Neural cell (in vitro differentiated cells): Measurements from ENCODE around the gene ZNF277. TPM values are rescaled to one million over a fixed set of nuclear protein-coding genes. Genes with fewer than 3 reads are reported as not detected.

Experiments used
- H2AFZ ChIP-seq: fragments of 200-600, 300-800 bp; sonication (generic), shearing (Covaris generic); 2 replicates; pipeline ENCODE4 v1.6.0; 2014; ENCODE audit warnings: low read depth, mild to moderate bottlenecking, antibody characterized with exemption, low read length, moderate library complexity
- H3F3A ChIP-seq: fragments of 200-600 bp; shearing (Covaris generic); 2 replicates; pipeline ENCODE4 v1.6.1; 2016; ENCODE audit warnings: mild to moderate bottlenecking, moderate library complexity, mixed read lengths, antibody characterized with exemption, low read length; ENCODE audit not compliant: insufficient read depth, poor library complexity, severe bottlenecking
- H3K27ac ChIP-seq: fragments of 200-600, 300-800 bp; sonication (generic), shearing (Covaris generic); 2 replicates; pipeline ENCODE4 v1.5.1; 2014; ENCODE audit warnings: mild to moderate bottlenecking, low read length, moderate library complexity
- H3K27me3 ChIP-seq: fragments of 300-800, 200-600 bp; sonication (generic), shearing (Covaris generic); 2 replicates; pipeline ENCODE4 v1.6.0; 2014; ENCODE audit warnings: mild to moderate bottlenecking, low read depth, low read length, moderate library complexity; ENCODE audit not compliant: insufficient read depth
- H3K36me3 ChIP-seq: fragments of 300-800, 200-600 bp; sonication (generic), shearing (Covaris generic); 2 replicates; pipeline ENCODE4 v1.5.1; 2014; ENCODE audit warnings: mild to moderate bottlenecking, antibody characterized with exemption, low read length, moderate library complexity; ENCODE audit not compliant: insufficient read depth
- H3K4me2 ChIP-seq: fragments of 300-800, 200-600 bp; sonication (generic), shearing (Covaris generic); 2 replicates; pipeline ENCODE4 v1.6.0; 2014; ENCODE audit warnings: mild to moderate bottlenecking, low read length
- H3K4me3 ChIP-seq: fragments of 300-800, 200-600 bp; sonication (generic), shearing (Covaris generic); 2 replicates; pipeline ENCODE4 v1.5.1; 2014; ENCODE audit warnings: mild to moderate bottlenecking, low read length, moderate library complexity
- H3K79me2 ChIP-seq: fragments of 200-600 bp; shearing (Covaris generic); replicated peaks from 2 replicates; pipeline ENCODE4 v1.6.0; 2014; ENCODE audit warnings: mild to moderate bottlenecking, low read length, moderate library complexity; ENCODE audit not compliant: insufficient read depth
- H3K9ac ChIP-seq: fragments of 300-800, 200-600 bp; sonication (generic), shearing (Covaris generic); 2 replicates; pipeline ENCODE4 v1.6.1; 2016; ENCODE audit warnings: mild to moderate bottlenecking, low read length, mixed read lengths
- H3K9me2 ChIP-seq: fragments of 200-600 bp; shearing (Covaris generic); 2 replicates; pipeline ENCODE4 v1.6.1; 2016; ENCODE audit warnings: mild to moderate bottlenecking, low read length, mixed read lengths; ENCODE audit not compliant: insufficient read depth
- H3K9me3 ChIP-seq: fragments of 200-600, 300-800 bp; sonication (generic), shearing (Covaris generic); 2 replicates; pipeline ENCODE4 v1.6.1; 2016; ENCODE audit warnings: mild to moderate bottlenecking, mixed run types, low read length, moderate library complexity, mixed read lengths
- H4K20me1 ChIP-seq: fragments of 200-600 bp; shearing (Covaris generic); 2 replicates; pipeline ENCODE4 v1.6.1; 2016; ENCODE audit warnings: mild to moderate bottlenecking, mixed run types; ENCODE audit not compliant: insufficient read depth
- CTCF ChIP-seq: fragments of 450-650 bp; IDR thresholded peaks from 2 replicates; pipeline ENCODE4 v1.5.1; 2014; ENCODE audit warnings: antibody characterized with exemption, mild to moderate bottlenecking, moderate library complexity; ENCODE audit not compliant: poor library complexity, severe bottlenecking
- EP300 ChIP-seq: fragments of 450-650 bp; conservative IDR thresholded peaks from 2 replicates; pipeline ENCODE4 v1.6.1; 2014; ENCODE audit warnings: antibody characterized with exemption, mild to moderate bottlenecking, moderate library complexity; ENCODE audit not compliant: poor library complexity, severe bottlenecking
- EZH2 ChIP-seq: fragments of 200-600, 300-800 bp; shearing (Covaris generic), sonication (generic); IDR thresholded peaks from 2 replicates; pipeline ENCODE4 v1.6.1; 2014; ENCODE audit warnings: antibody characterized with exemption, low read length, borderline replicate concordance, mild to moderate bottlenecking; ENCODE audit not compliant: insufficient read depth, poor library complexity, severe bottlenecking
- MXI1 ChIP-seq: fragments of 450-650 bp; conservative IDR thresholded peaks from 2 replicates; pipeline ENCODE4 v1.6.1; 2014; ENCODE audit warnings: antibody characterized with exemption, mild to moderate bottlenecking; ENCODE audit not compliant: poor library complexity, severe bottlenecking
- POLR2AphosphoS5 ChIP-seq: IDR thresholded peaks from 2 replicates; pipeline ENCODE4 v1.6.1; 2012
- RAD21 ChIP-seq: fragments of 450-650 bp; conservative IDR thresholded peaks from 2 replicates; pipeline ENCODE4 v1.6.1; 2014; ENCODE audit warnings: antibody characterized with exemption, mild to moderate bottlenecking, moderate library complexity
- SMC3 ChIP-seq: fragments of 450-650 bp; conservative IDR thresholded peaks from 2 replicates; pipeline ENCODE4 v1.6.1; 2014; ENCODE audit warnings: antibody characterized with exemption, mild to moderate bottlenecking, moderate library complexity; ENCODE audit not compliant: poor library complexity
- TAF1 ChIP-seq: IDR thresholded peaks from 2 replicates; pipeline ENCODE4 v1.6.1; 2012; ENCODE audit warnings: low read depth
- polyA plus RNA-seq: library from polyadenylated mRNA; depleted of rRNA; stranded (reverse); fragments of >200 nt; gene quantifications from 2 replicates; pipeline ENCODE4 v1.2.3, GENCODE V29; 2014
- TF ChIP-seq, protein P1 (sequence below): IDR thresholded peaks from 2 replicates; pipeline ENCODE4 v1.6.1; 2012; ENCODE audit warnings: borderline replicate concordance

Gene ZNF277
- polyA plus RNA-seq, 1 donor from 2014 or later, result 30.0 TPM

GRCh38 chr7:112234147-112234546 lies 27.7 kb downstream of the ZNF277 start:
- Histone ChIP-seq H3K36me3 (no peaks in the 10 kb centered on the region), H3K79me2 (peaks cover 3% of the 10 kb centered on the region), H3K4me3 (no peak overlapping the region), H3F3A (no peaks in the 10 kb centered on the region), H4K20me1 (no peaks in the 10 kb centered on the region), H3K4me2 (no peak overlapping the region), H3K9me3 (no peaks in the 10 kb centered on the region), H3K9me2 (no peaks in the 10 kb centered on the region), H3K27ac (no peak overlapping the region), H2AFZ (no peak overlapping the region), H3K27me3 (no peaks in the 10 kb centered on the region), H3K9ac (no peak overlapping the region)
- TF ChIP-seq EZH2, result no peak
- no peak for TF ChIP-seq POLR2AphosphoS5
- no peak for TF ChIP-seq TAF1

GRCh38 chr7:112236597-112236996 lies 30.1 kb downstream of the ZNF277 start:
- no peaks in the 10 kb centered on the region for H3K9me3 ChIP-seq
- no peaks in the 10 kb centered on the region for H4K20me1 ChIP-seq
- no peaks in the 10 kb centered on the region for H3F3A ChIP-seq
- no peak overlapping the region for H3K27ac ChIP-seq
- peaks cover 3% of the 10 kb centered on the region for H3K79me2 ChIP-seq
- H3K9ac ChIP-seq, result no peak overlapping the region
- no peaks in the 10 kb centered on the region for H3K9me2 ChIP-seq
- no peaks in the 10 kb centered on the region for H3K27me3 ChIP-seq
- no peaks in the 10 kb centered on the region for H3K36me3 ChIP-seq
- H3K4me3 ChIP-seq, result no peak overlapping the region
- no peak for TF ChIP-seq EZH2
- TF ChIP-seq MXI1, result no peak
- no peak for TF ChIP-seq SMC3
- TF ChIP-seq EP300, result no peak
- H3K4me2 ChIP-seq, result no peak overlapping the region
- no peak overlapping the region for H2AFZ ChIP-seq

- TF ChIP-seq CTCF, result no peak
- no peak for TF ChIP-seq TAF1
- no peak for TF ChIP-seq EZH2
- TF ChIP-seq POLR2AphosphoS5, result no peak
- TF ChIP-seq RAD21, result no peak
- TF ChIP-seq, protein P1, sequence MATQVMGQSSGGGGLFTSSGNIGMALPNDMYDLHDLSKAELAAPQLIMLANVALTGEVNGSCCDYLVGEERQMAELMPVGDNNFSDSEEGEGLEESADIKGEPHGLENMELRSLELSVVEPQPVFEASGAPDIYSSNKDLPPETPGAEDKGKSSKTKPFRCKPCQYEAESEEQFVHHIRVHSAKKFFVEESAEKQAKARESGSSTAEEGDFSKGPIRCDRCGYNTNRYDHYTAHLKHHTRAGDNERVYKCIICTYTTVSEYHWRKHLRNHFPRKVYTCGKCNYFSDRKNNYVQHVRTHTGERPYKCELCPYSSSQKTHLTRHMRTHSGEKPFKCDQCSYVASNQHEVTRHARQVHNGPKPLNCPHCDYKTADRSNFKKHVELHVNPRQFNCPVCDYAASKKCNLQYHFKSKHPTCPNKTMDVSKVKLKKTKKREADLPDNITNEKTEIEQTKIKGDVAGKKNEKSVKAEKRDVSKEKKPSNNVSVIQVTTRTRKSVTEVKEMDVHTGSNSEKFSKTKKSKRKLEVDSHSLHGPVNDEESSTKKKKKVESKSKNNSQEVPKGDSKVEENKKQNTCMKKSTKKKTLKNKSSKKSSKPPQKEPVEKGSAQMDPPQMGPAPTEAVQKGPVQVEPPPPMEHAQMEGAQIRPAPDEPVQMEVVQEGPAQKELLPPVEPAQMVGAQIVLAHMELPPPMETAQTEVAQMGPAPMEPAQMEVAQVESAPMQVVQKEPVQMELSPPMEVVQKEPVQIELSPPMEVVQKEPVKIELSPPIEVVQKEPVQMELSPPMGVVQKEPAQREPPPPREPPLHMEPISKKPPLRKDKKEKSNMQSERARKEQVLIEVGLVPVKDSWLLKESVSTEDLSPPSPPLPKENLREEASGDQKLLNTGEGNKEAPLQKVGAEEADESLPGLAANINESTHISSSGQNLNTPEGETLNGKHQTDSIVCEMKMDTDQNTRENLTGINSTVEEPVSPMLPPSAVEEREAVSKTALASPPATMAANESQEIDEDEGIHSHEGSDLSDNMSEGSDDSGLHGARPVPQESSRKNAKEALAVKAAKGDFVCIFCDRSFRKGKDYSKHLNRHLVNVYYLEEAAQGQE, result no peak
- no peak for TF ChIP-seq MXI1
- TF ChIP-seq EP300, result no peak
- no peak for TF ChIP-seq SMC3
- Histone ChIP-seq H3K4me2 (no peak overlapping the region), H3K9me2 (no peaks in the 10 kb centered on the region), H4K20me1 (no peaks in the 10 kb centered on the region), H3K9me3 (no peaks in the 10 kb centered on the region), H3K36me3 (no peaks in the 10 kb centered on the region), H3K4me3 (no peak overlapping the region), H3K27me3 (no peaks in the 10 kb centered on the region), H2AFZ (no peak overlapping the region), H3K27ac (no peak overlapping the region), H3F3A (no peaks in the 10 kb centered on the region), H3K9ac (no peak overlapping the region), H3K79me2 (peaks cover 3% of the 10 kb centered on the region)
Measured at GRCh38 chr7:112238330-112238729, 31.8 kb downstream of the ZNF277 start.
